Smooth muscle cell of the coronary artery (primary cell): ENCODE results near the gene GRIP2. TPM values are rescaled to one million over a fixed set of nuclear protein-coding genes. Genes with fewer than 3 reads are reported as not detected.

Experiments used
- total RNA-seq: library from RNA; depleted of rRNA; stranded (reverse); fragments of >200 nt; gene quantifications from 2 replicates; pipeline ENCODE4 v1.2.3, GENCODE V29; 2014; ENCODE audit warnings: low replicate concordance

GRIP2 gene
- 0.08 and 0.47 TPM in 2 replicates for total RNA-seq

GRCh38 chr3:14539742-14540491 is at the start of gene GRIP2:
Gene GRIP2, minus strand, starts transcription at chr3:14540342. Its CDS starts 34 bp downstream, at chr3:14540308.

Other genes starting within 250 kb of the GRIP2 start
- gene SLC6A6, start 137.7 kb downstream of the GRIP2 start, total RNA-seq = 7.5 and 27.4 TPM in 2 replicates
- gene CCDC174, start 111.4 kb upstream of the GRIP2 start, total RNA-seq = 4.2 and 5.9 TPM in 2 replicates
- gene C3orf20, start 134.8 kb upstream of the GRIP2 start, total RNA-seq = under 0.01 TPM in 1 of 2 replicates, not detected in the other